Stimulated activated CD4-positive, alpha-beta T cell treated with anti-CD3 and anti-CD28 coated beads, TNF-alpha, amount 100 ng/mL, for 24 hours (primary cell): Measurements from ENCODE around the gene RTN4RL1.
"Not testable (repeated sequence)": the region's sequence is repeated elsewhere in the genome, so short reads cannot be mapped to it uniquely, and the experiment has no call there.

ENCODE experiments used
- DNase-seq, 3 experiments: peaks; one replicate each; pipeline ENCODE4 v3.0.0-alpha.2; 2020; ENCODE audit warnings: low read depth in 3 of 3

The RTN4RL1 gene

GRCh38 chr17:1896243-1897104, 128.7 kb downstream of the RTN4RL1 start:
- DNase-seq, result no peak

GRCh38 chr17:1895479-1895878, 129.7 kb downstream of the RTN4RL1 start:
- DNase-seq, result not testable (repeated sequence)

GRCh38 chr17:1894753-1895339, 130.3 kb downstream of the RTN4RL1 start:
- DNase-seq, result no peak

- DNase-seq, result no peak
Observed at GRCh38 chr17:1890758-1891450, 134.2 kb downstream of the RTN4RL1 start.

GRCh38 chr17:1888741-1889140, 136.4 kb downstream of the RTN4RL1 start:
- no peak for DNase-seq
